ENCODE results near the gene CARMIL3. TPM values are rescaled to one million over a fixed set of nuclear protein-coding genes. Genes with fewer than 3 reads are reported as not detected.

CARMIL3 gene
- total RNA-seq, 2 experiments from 2014 or later = 0.21 to 0.32 TPM

- peaks cover 15% of the 10 kb centered on the region for H3K4me1 ChIP-seq (ENCODE audit: insufficient read depth, low read length, poor library complexity, severe bottlenecking)
- no peaks in the 10 kb centered on the region for H4K20me1 ChIP-seq (ENCODE audit: insufficient read depth, low read length)
- BruUV-seq (replicated peaks) = no TSS peak
- H3K36me3 ChIP-seq (ENCODE audit: insufficient read depth, low read length) = peaks cover 50% of the 10 kb centered on the region
- peaks cover 8% of the 10 kb centered on the region; the same call in 1 of the 2 replicates for H3K79me2 ChIP-seq (ENCODE audit: insufficient read depth, low read depth, low read length)
- TF ChIP-seq CTCF (conservative IDR thresholded peaks at IDR 0.05; ENCODE audit: low read length) = no peak
- H3K9me3 ChIP-seq (ENCODE audit: low read length) = no peaks in the 10 kb centered on the region
- CTCF ChIA-PET (ENCODE audit: unreplicated experiment) = no interaction called here
- H2AFZ ChIP-seq (ENCODE audit: low read length) = no peak overlapping the region
- H3K4me3 ChIP-seq (ENCODE audit: low read depth, low read length, poor library complexity, severe bottlenecking) = no peak overlapping the region
- H3K9me2 ChIP-seq (ENCODE audit: insufficient read depth, low read length) = no peaks in the 10 kb centered on the region
- POLR2A ChIA-PET = interaction anchor here (1.1 to 4.2 kb wide), 3 partner anchors 10 to 24 kb away, joined by 3 to 64 read pairs (median 3); partner anchors contain the start of genes EMC9 and PCK2
- intact Hi-C loops (cut with micrococcal nuclease; ENCODE audit: unreplicated experiment) = no loop called here
- no peak overlapping the region for H3K27ac ChIP-seq (ENCODE audit: low read depth, low read length, poor library complexity, severe bottlenecking)
- DNase-seq (ENCODE audit: low spot score) = no peak
- H3K4me2 ChIP-seq (ENCODE audit: low read length) = peak overlapping the region; percentile 95; the same call in 1 of the 2 replicates
Measured at GRCh38 chr14:24117179-24117578, 65.4 kb downstream of the CARMIL3 start.

Other genes starting within 250 kb of the CARMIL3 start
- 18.5 and 18.7 TPM in 2 replicates for gene DHRS4, start 98.2 kb upstream of the CARMIL3 start, total RNA-seq (2014; rRNA removed; shearing (Covaris generic))
- 18.8 and 19.6 TPM in 2 replicates for gene DHRS4, start 98.2 kb upstream of the CARMIL3 start, total RNA-seq (2022)
- 12.9 and 24.2 TPM in 2 replicates for gene DHRS4L2, start 63.1 kb upstream of the CARMIL3 start, total RNA-seq (2014; rRNA removed; shearing (Covaris generic))
- 18.6 and 18.8 TPM in 2 replicates for gene DHRS4L2, start 63.1 kb upstream of the CARMIL3 start, total RNA-seq (2022)
- 0.10 TPM in 1 of 2 replicates, not detected in the other for gene CPNE6, start 19.6 kb downstream of the CARMIL3 start, total RNA-seq (2014; rRNA removed; shearing (Covaris generic))
- not detected in 2 replicates for gene CPNE6, start 19.6 kb downstream of the CARMIL3 start, total RNA-seq (2022)
- gene PCK2, start 42.3 kb downstream of the CARMIL3 start, total RNA-seq (2014; rRNA removed; shearing (Covaris generic)) = 33.7 and 43.6 TPM in 2 replicates
- gene PCK2, start 42.3 kb downstream of the CARMIL3 start, total RNA-seq (2022) = 130 TPM in 2 replicates
- gene DCAF11, start 62.8 kb downstream of the CARMIL3 start, total RNA-seq (2014; rRNA removed; shearing (Covaris generic)) = 75.5 and 79.2 TPM in 2 replicates
- 63.6 and 77.3 TPM in 2 replicates for gene DCAF11, start 62.8 kb downstream of the CARMIL3 start, total RNA-seq (2022)
- 3.1 and 4.6 TPM in 2 replicates for gene NRL, start 62.9 kb downstream of the CARMIL3 start, total RNA-seq (2014; rRNA removed; shearing (Covaris generic))
- 7.5 and 8.1 TPM in 2 replicates for gene NRL, start 62.9 kb downstream of the CARMIL3 start, total RNA-seq (2022)
- 0.28 TPM in 2 replicates for gene FITM1, start 78.7 kb downstream of the CARMIL3 start, total RNA-seq (2014; rRNA removed; shearing (Covaris generic))
- 0.97 and 1.4 TPM in 2 replicates for gene FITM1, start 78.7 kb downstream of the CARMIL3 start, total RNA-seq (2022)
- gene PSME1, start 84.2 kb downstream of the CARMIL3 start, total RNA-seq (2014; rRNA removed; shearing (Covaris generic)) = 187 and 213 TPM in 2 replicates
- 146 and 149 TPM in 2 replicates for gene PSME1, start 84.2 kb downstream of the CARMIL3 start, total RNA-seq (2022)
- 73.2 and 74.8 TPM in 2 replicates for gene EMC9, start 89.6 kb downstream of the CARMIL3 start, total RNA-seq (2014; rRNA removed; shearing (Covaris generic))
- gene EMC9, start 89.6 kb downstream of the CARMIL3 start, total RNA-seq (2022) = 72.0 and 72.9 TPM in 2 replicates
- 254 and 290 TPM in 2 replicates for gene PSME2, start 94.6 kb downstream of the CARMIL3 start, total RNA-seq (2014; rRNA removed; shearing (Covaris generic))
- gene PSME2, start 94.6 kb downstream of the CARMIL3 start, total RNA-seq (2022) = 176 and 188 TPM in 2 replicates
- 37.8 and 66.1 TPM in 2 replicates for gene RNF31, start 95.5 kb downstream of the CARMIL3 start, total RNA-seq (2014; rRNA removed; shearing (Covaris generic))
- 57.8 and 58.1 TPM in 2 replicates for gene RNF31, start 95.5 kb downstream of the CARMIL3 start, total RNA-seq (2022)
- 35.1 and 40.7 TPM in 2 replicates for gene IRF9, start 109.3 kb downstream of the CARMIL3 start, total RNA-seq (2014; rRNA removed; shearing (Covaris generic))
- 36.2 and 39.1 TPM in 2 replicates for gene IRF9, start 109.3 kb downstream of the CARMIL3 start, total RNA-seq (2022)
- 4.3 and 9.8 TPM in 2 replicates for gene REC8, start 120.1 kb downstream of the CARMIL3 start, total RNA-seq (2014; rRNA removed; shearing (Covaris generic))
- 12.6 and 14.2 TPM in 2 replicates for gene REC8, start 120.1 kb downstream of the CARMIL3 start, total RNA-seq (2022)
- 48.4 and 59.2 TPM in 2 replicates for gene IPO4, start 136.8 kb downstream of the CARMIL3 start, total RNA-seq (2014; rRNA removed; shearing (Covaris generic))
- gene IPO4, start 136.8 kb downstream of the CARMIL3 start, total RNA-seq (2022) = 49.3 and 53.1 TPM in 2 replicates
- gene TM9SF1, start 143.4 kb downstream of the CARMIL3 start, total RNA-seq (2014; rRNA removed; shearing (Covaris generic)) = 23.4 and 31.3 TPM in 2 replicates
- gene TM9SF1, start 143.4 kb downstream of the CARMIL3 start, total RNA-seq (2022) = 23.1 and 27.8 TPM in 2 replicates
- not detected in 2 replicates for gene TSSK4, start 153.7 kb downstream of the CARMIL3 start, total RNA-seq (2014; rRNA removed; shearing (Covaris generic))
- gene TSSK4, start 153.7 kb downstream of the CARMIL3 start, total RNA-seq (2022) = 1.1 and 1.5 TPM in 2 replicates
- gene CHMP4A, start 161.5 kb downstream of the CARMIL3 start, total RNA-seq (2014; rRNA removed; shearing (Covaris generic)) = 48.5 and 65.7 TPM in 2 replicates
- gene CHMP4A, start 161.5 kb downstream of the CARMIL3 start, total RNA-seq (2022) = 67.6 and 72.9 TPM in 2 replicates
- 21.5 and 23.2 TPM in 2 replicates for gene MDP1, start 164.1 kb downstream of the CARMIL3 start, total RNA-seq (2014; rRNA removed; shearing (Covaris generic))
- gene MDP1, start 164.1 kb downstream of the CARMIL3 start, total RNA-seq (2022) = 26.6 and 30.9 TPM in 2 replicates
- 167 and 285 TPM in 2 replicates for gene NEDD8, start 180.4 kb downstream of the CARMIL3 start, total RNA-seq (2014; rRNA removed; shearing (Covaris generic))
- 174 and 182 TPM in 2 replicates for gene NEDD8, start 180.4 kb downstream of the CARMIL3 start, total RNA-seq (2022)
- 39.4 and 51.4 TPM in 2 replicates for gene GMPR2, start 180.9 kb downstream of the CARMIL3 start, total RNA-seq (2014; rRNA removed; shearing (Covaris generic))
- 61.4 and 62.3 TPM in 2 replicates for gene GMPR2, start 180.9 kb downstream of the CARMIL3 start, total RNA-seq (2022)
- 63.9 and 70.1 TPM in 2 replicates for gene TINF2, start 190.6 kb downstream of the CARMIL3 start, total RNA-seq (2014; rRNA removed; shearing (Covaris generic))
- gene TINF2, start 190.6 kb downstream of the CARMIL3 start, total RNA-seq (2022) = 76.1 and 77.5 TPM in 2 replicates
- gene TGM1, start 211.2 kb downstream of the CARMIL3 start, total RNA-seq (2014; rRNA removed; shearing (Covaris generic)) = 3.0 and 5.2 TPM in 2 replicates
- gene TGM1, start 211.2 kb downstream of the CARMIL3 start, total RNA-seq (2022) = 5.4 and 7.0 TPM in 2 replicates
- 16.7 and 24.3 TPM in 2 replicates for gene RABGGTA, start 219.6 kb downstream of the CARMIL3 start, total RNA-seq (2014; rRNA removed; shearing (Covaris generic))
- 27.3 and 29.7 TPM in 2 replicates for gene RABGGTA, start 219.6 kb downstream of the CARMIL3 start, total RNA-seq (2022)
- 21.0 and 27.4 TPM in 2 replicates for gene DHRS1, start 247.8 kb downstream of the CARMIL3 start, total RNA-seq (2014; rRNA removed; shearing (Covaris generic))
- 34.9 and 35.6 TPM in 2 replicates for gene DHRS1, start 247.8 kb downstream of the CARMIL3 start, total RNA-seq (2022)
- 30.6 and 33.2 TPM in 2 replicates for gene NOP9, start 247.8 kb downstream of the CARMIL3 start, total RNA-seq (2014; rRNA removed; shearing (Covaris generic))
- gene NOP9, start 247.8 kb downstream of the CARMIL3 start, total RNA-seq (2022) = 44.0 and 52.6 TPM in 2 replicates

Data from OCI-LY7 (cell line).